Left forelimb (tissue), 1 donor: Measurements from ENCODE around the gene ATP10A.
"Not testable (repeated sequence)": the region's sequence is repeated elsewhere in the genome, so short reads cannot be mapped to it uniquely, and the experiment has no call there.

Experiments used
- DNase-seq: peaks from one replicate; pipeline ENCODE4 v3.0.0-alpha.2; 2018; ENCODE audit warnings: low spot score

The ATP10A gene

GRCh38 chr15:25773248-25773647 lies 89.9 kb downstream of the ATP10A start:
- no peak for DNase-seq

- no peak for DNase-seq
Measured at GRCh38 chr15:25772500-25772899, 90.6 kb downstream of the ATP10A start.

- not testable (repeated sequence) for DNase-seq
Measured at GRCh38 chr15:25771736-25772135, 91.4 kb downstream of the ATP10A start.

GRCh38 chr15:25771338-25771706 lies 91.8 kb downstream of the ATP10A start:
- no peak for DNase-seq

GRCh38 chr15:25770618-25771337 lies 92.3 kb downstream of the ATP10A start:
- no peak for DNase-seq

- DNase-seq: peak; percentile 53
Measured at GRCh38 chr15:25770031-25770430, 93.1 kb downstream of the ATP10A start.

GRCh38 chr15:25768271-25768670 lies 94.9 kb downstream of the ATP10A start:
- no peak for DNase-seq

- peak; percentile 54 for DNase-seq
Measured at GRCh38 chr15:25767356-25768151, 95.6 kb downstream of the ATP10A start.

- peak; percentile 50 for DNase-seq
Measured at GRCh38 chr15:25766417-25766816, 96.7 kb downstream of the ATP10A start.

GRCh38 chr15:25764980-25765735 lies 98.0 kb downstream of the ATP10A start:
- no peak for DNase-seq

GRCh38 chr15:25763954-25764353 lies 99.2 kb downstream of the ATP10A start:
- no peak for DNase-seq

- DNase-seq: no peak
Measured at GRCh38 chr15:25763331-25763751, 99.8 kb downstream of the ATP10A start.

GRCh38 chr15:25761971-25762662 lies 101.0 kb downstream of the ATP10A start:
- no peak for DNase-seq

GRCh38 chr15:25759421-25759820 lies 103.7 kb downstream of the ATP10A start:
- DNase-seq: no peak

GRCh38 chr15:25758612-25759011 lies 104.5 kb downstream of the ATP10A start:
- not testable (repeated sequence) for DNase-seq

- DNase-seq: no peak
Measured at GRCh38 chr15:25743548-25744275, 119.4 kb downstream of the ATP10A start.

- DNase-seq: no peak
Measured at GRCh38 chr15:25742776-25743547, 120.2 kb downstream of the ATP10A start.

GRCh38 chr15:25742041-25742730 lies 120.9 kb downstream of the ATP10A start:
- no peak for DNase-seq

- no peak for DNase-seq
Measured at GRCh38 chr15:25741256-25741580, 121.9 kb downstream of the ATP10A start.
